ENCODE measurements around the gene ADH6. TPM values are rescaled to one million over a fixed set of nuclear protein-coding genes. Genes with fewer than 3 reads are reported as not detected.

ADH6 gene
- total and polyA plus RNA-seq, 9 of the 15 experiments (the other 6 are each of a cell fraction or from before 2014, with no cell fraction given) = 0.13 TPM; not detected in 8

- Histone ChIP-seq H3K4me3 (no peak overlapping the region), H3K9ac (ENCODE audit: insufficient read depth in 1 of 2, low read depth in 2 of 2, low read length in 2 of 2) (no peak overlapping the region), H3K27me3 (ENCODE audit: control insufficient read depth in 2 of 2, insufficient read depth in 2 of 2, low read length in 2 of 2) (no peaks in the 10 kb centered on the region), H4K20me1 (replicated peaks; ENCODE audit: control insufficient read depth, insufficient read depth, low read length) (no peaks in the 10 kb centered on the region), H3K4me2 (ENCODE audit: insufficient read depth, low read length) (no peak overlapping the region), H3K36me3 (ENCODE audit: control insufficient read depth, insufficient read depth, low read length) (no peaks in the 10 kb centered on the region), H3K9me3 (replicated peaks; ENCODE audit: control insufficient read depth, insufficient read depth, low read depth, low read length) (no peaks in the 10 kb centered on the region), H2AFZ (ENCODE audit: low read depth, low read length) (no peak overlapping the region), H3K79me2 (ENCODE audit: control insufficient read depth, insufficient read depth, low read length) (no peaks in the 10 kb centered on the region), H3K27ac (ENCODE audit: extremely low read depth, low read depth, low read length) (no peak overlapping the region), H3K9me1 (ENCODE audit: control insufficient read depth, insufficient read depth, low read length) (no peaks in the 10 kb centered on the region), H3K4me1 (replicated peaks in 1 of 2; ENCODE audit: control insufficient read depth in 2 of 2, insufficient read depth in 2 of 2, low read length in 2 of 2) (no peaks in the 10 kb centered on the region)
- no TSS peak for BruUV-seq (replicated peaks)
- POLR2A ChIA-PET = no interaction called here
- FAIRE-seq (no peak), ATAC-seq (no peak), DNase-seq (ENCODE audit: extremely low read depth in 1 of 4, low spot score in 3 of 4) (no peak)
- under 1% methylated on average over 10 of the region's 10 CpGs for WGBS (ENCODE audit: insufficient coverage, low coverage, missing lambda C conversion rate)
- intact Hi-C loops (cut with micrococcal nuclease) (no loop called here), in situ Hi-C loops (cut with MboI) (no loop called here)
- CTCF ChIA-PET (ENCODE audit: low intra/inter-chr PET ratio) = no interaction called here
- TF ChIP-seq MEIS2 (IDR thresholded peaks at IDR 0.05; ENCODE audit: partially characterized antibody) (peak; percentile 70), ZNF146 (CRISPR knock-in tag; IDR thresholded peaks at IDR 0.05; ENCODE audit: unreplicated experiment) (no peak), NCOA4 (IDR thresholded peaks at IDR 0.05; ENCODE audit: partially characterized antibody) (no peak), TEAD4 (IDR thresholded peaks at IDR 0.05; ENCODE audit: low read length) (peak; percentile 14; the same call in 1 of the 2 replicates), TEAD4 (CRISPR knock-in tag; IDR thresholded peaks at IDR 0.05; ENCODE audit: borderline replicate concordance) (no peak), CBX3 (IDR thresholded peaks at IDR 0.05; ENCODE audit: borderline replicate concordance in 1 of 2, low read length in 2 of 2) (no peak), ZKSCAN8 (CRISPR knock-in tag; IDR thresholded peaks at IDR 0.05) (no peak), PBX2 (CRISPR knock-in tag; IDR thresholded peaks at IDR 0.05; ENCODE audit: low read depth) (no peak), PBX2 (tag; conservative IDR thresholded peaks at IDR 0.05; ENCODE audit: low read depth) (peak; percentile 92), HOMEZ (CRISPR knock-in tag; IDR thresholded peaks at IDR 0.05) (no peak), TSC22D4 (tag; IDR thresholded peaks at IDR 0.05) (no peak), PKNOX1 (IDR thresholded peaks at IDR 0.05) (0 out of 2 replicates have a peak, but pooled peaks have one; percentile 9), CEBPZ (IDR thresholded peaks at IDR 0.05; ENCODE audit: borderline replicate concordance, low read depth, low read length) (no peak)
Measured at GRCh38 chr4:99207911-99208718, 10.9 kb downstream of the ADH6 start.

All from K562 (cell line).